ENCODE measurements around the gene EPHA4. TPM values are rescaled to one million over a fixed set of nuclear protein-coding genes. Genes with fewer than 3 reads are reported as not detected.

The EPHA4 gene
- total and polyA plus RNA-seq, 5 experiments from 2014 or later = 0.41 to 9.7 (median 4.5) TPM

DNA sequence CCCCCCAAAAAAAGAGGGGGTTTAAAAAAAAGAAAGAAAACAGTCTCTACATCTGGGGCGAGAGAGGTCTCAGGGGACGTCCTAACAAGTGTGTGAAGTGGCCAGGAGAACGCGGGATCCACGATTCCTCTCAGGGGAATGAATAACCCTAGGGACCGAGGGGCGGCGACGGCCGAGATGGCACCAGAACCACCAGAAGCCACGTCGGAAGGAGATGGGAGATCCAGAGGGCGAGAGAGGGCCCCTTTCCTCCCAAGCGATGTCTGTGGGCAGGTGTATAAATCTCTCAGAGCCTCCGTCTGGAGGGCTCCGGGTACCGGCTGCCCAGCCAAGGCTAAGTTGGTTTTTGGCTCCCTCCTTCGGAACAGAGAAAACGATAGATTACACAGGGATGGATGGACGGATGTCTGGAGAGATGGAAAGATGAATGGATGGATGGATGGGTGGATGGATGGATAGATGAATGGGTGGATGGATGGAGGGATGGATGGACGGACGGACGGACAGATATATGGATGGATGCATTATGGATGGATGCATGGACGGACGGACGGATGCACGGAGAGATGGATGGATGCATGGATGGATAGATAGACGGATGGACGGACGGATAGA lies 1.7 kb downstream of the EPHA4 start:
- Mint-ChIP-seq H3K9me3 (no peaks in the 10 kb centered on the region), H3K27ac (peak overlapping the region in 8 of 10 donors; percentile 2 to 83 (median 62)), H3K27me3 (peaks cover 38 to 78% (median 49%) of the 10 kb centered on the region in 5 donors), H3K4me1 (peaks cover 15 to 51% (median 42%) of the 10 kb centered on the region in 4 donors), H3K36me3 (peaks cover 0 to 5% (median 0%) of the 10 kb centered on the region in 3 donors), H3K4me3 (peak overlapping the region; percentile 75 to 97 (median 90))
- POLR2A ChIA-PET = interaction anchor here (1.1 kb wide), 1 partner anchor 52 kb away, joined by 3 read pairs; no protein-coding TSS in a partner anchor
- peak in 2 of 10 donors; percentile 14 to 17 for DNase-seq
- no peak for ATAC-seq

DNA sequence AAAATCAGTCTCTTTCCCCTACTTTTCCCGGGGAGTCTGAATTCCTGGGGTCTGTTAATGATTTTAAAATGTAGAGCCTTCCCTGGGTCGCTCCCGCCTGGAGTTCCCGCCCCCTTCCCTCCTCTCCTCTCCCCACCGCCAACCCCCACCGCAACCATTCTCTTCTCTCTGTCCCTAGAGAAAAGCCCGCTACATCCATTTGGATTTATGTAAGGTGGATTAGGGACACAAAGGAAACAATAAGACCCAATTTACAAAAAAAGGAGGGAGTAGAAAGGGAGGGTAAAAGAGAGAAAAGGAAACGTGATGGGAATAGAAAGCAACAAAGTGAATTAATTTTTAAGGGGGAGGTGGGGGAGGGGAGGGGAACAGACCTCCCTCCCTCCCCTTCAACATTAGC lies 2.2 kb downstream of the EPHA4 start:
- peak overlapping the region in 1 of 10 donors; percentile 72 for H3K27ac Mint-ChIP-seq
- peaks cover 0 to 5% (median 0%) of the 10 kb centered on the region in 3 donors for H3K36me3 Mint-ChIP-seq
- DNase-seq (no peak), ATAC-seq (no peak)
- H3K27me3 Mint-ChIP-seq = peaks cover 40 to 78% (median 49%) of the 10 kb centered on the region in 5 donors
- POLR2A ChIA-PET = no interaction called here
- peaks cover 15 to 51% (median 42%) of the 10 kb centered on the region in 4 donors for H3K4me1 Mint-ChIP-seq
- no peaks in the 10 kb centered on the region for H3K9me3 Mint-ChIP-seq
- peak overlapping the region; percentile 12 to 94 (median 78) for H3K4me3 Mint-ChIP-seq

DNA sequence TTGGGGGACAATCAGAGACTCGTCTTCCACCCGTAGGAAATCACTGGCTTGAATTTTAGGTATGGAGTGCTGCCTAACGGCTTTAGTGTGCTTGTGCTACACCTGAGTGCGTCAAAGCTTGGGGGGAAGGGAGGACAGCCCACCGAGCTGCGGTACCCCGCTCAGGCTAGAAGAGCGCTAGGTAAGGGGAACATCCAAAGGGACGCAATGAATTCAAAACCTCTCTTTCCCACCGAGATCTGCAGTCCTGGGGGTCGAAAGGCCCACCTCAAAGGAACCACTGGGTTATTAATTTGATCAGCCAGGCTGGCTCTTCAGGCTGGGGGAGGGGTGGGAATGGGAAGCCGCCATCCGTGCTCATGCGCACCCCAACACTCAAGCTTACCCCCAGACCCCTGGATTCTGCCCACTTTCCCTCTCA lies 2.7 kb downstream of the EPHA4 start:
- Mint-ChIP-seq H3K27me3 (peaks cover 37 to 78% (median 48%) of the 10 kb centered on the region in 5 donors), H3K36me3 (peaks cover 0 to 5% (median 0%) of the 10 kb centered on the region in 3 donors), H3K4me1 (peaks cover 15 to 48% (median 40%) of the 10 kb centered on the region in 4 donors), H3K9me3 (no peaks in the 10 kb centered on the region), H3K4me3 (peak overlapping the region in 9 of 10 donors; percentile 8 to 80 (median 49)), H3K27ac (no peak overlapping the region)
- ATAC-seq (no peak), DNase-seq (no peak)
- POLR2A ChIA-PET = no interaction called here

DNA sequence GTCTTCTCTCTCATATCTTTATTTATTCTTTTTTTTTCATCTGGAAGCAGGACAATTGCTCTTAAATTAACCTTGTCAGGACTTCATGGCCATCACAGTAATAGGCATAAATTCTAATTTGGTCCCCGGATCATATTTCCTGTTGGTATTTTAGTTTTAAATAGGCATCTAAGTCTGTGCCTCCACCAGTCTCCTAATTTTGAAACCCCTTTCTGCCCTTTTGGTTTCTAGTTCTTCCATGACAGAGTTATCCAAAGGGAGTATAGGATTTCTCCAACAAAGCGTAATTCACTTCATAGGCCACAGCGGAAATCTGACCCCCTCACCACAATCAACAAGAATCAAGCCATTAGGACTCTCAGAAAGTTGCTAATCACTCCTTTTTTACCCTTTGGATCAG lies 3.8 kb downstream of the EPHA4 start:
- no peak overlapping the region for H3K27ac Mint-ChIP-seq
- POLR2A ChIA-PET = no interaction called here
- H3K9me3 Mint-ChIP-seq = no peaks in the 10 kb centered on the region
- peak overlapping the region in 1 of 10 donors; percentile 5 for H3K4me3 Mint-ChIP-seq
- DNase-seq (no peak), ATAC-seq (no peak)
- peaks cover 10 to 39% (median 30%) of the 10 kb centered on the region in 4 donors for H3K4me1 Mint-ChIP-seq
- H3K36me3 Mint-ChIP-seq = peaks cover 0 to 5% (median 0%) of the 10 kb centered on the region in 3 donors
- H3K27me3 Mint-ChIP-seq = peaks cover 36 to 79% (median 55%) of the 10 kb centered on the region in 5 donors

DNA sequence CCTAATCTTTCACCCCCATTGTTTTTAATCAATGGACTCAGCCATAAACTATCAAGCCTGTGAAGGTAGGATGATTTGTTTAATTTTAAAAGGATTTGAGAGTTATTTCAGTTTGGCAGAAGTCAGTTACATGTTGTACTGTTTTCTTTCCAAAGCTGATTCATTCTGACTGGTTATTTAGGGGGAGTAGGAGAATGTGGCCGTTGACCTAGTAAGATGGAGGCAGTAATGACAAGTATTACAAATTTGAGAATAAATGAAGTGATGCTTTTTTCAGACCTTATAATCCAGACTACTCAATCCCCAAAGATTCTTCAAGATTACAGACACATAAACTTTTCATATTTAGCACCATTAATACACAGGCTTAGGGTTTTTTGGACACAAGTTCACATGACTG lies 4.3 kb downstream of the EPHA4 start:
- POLR2A ChIA-PET = no interaction called here
- peaks cover 0 to 5% (median 0%) of the 10 kb centered on the region in 3 donors for H3K36me3 Mint-ChIP-seq
- no peak overlapping the region for H3K27ac Mint-ChIP-seq
- H3K9me3 Mint-ChIP-seq = no peaks in the 10 kb centered on the region
- peaks cover 39 to 84% (median 60%) of the 10 kb centered on the region in 5 donors for H3K27me3 Mint-ChIP-seq
- ATAC-seq (no peak), DNase-seq (no peak)
- no peak overlapping the region for H3K4me3 Mint-ChIP-seq
- H3K4me1 Mint-ChIP-seq = peaks cover 10 to 39% (median 28%) of the 10 kb centered on the region in 4 donors

DNA sequence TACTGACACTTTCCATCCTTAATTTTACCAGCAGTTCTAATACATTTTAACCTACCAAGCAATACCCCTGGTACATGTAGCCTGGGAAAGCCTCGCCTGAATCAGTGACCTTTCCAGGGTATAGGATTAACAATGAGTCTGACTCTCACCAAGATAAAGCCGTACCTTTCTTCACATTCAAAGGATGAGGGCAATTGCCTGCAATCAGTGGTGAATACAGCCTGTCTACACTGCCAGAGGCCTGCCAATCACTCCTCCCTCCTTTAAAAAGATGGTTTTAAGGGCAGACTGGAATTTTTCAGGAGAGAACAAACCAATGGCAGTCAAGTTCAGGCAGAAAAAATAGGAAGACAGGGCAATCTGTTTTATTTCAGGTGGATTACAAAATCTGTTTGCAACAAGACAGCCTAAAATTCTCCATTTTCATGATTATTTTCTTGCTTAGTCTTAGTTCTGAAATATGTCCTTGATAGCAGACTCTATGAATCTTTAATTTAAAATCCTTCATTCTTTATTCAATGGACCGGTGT lies 4.8 kb downstream of the EPHA4 start:
- Mint-ChIP-seq H3K4me3 (no peak overlapping the region), H3K27ac (no peak overlapping the region), H3K9me3 (no peaks in the 10 kb centered on the region), H3K36me3 (peaks cover 0 to 5% (median 0%) of the 10 kb centered on the region in 3 donors), H3K27me3 (peaks cover 39 to 86% (median 60%) of the 10 kb centered on the region in 5 donors), H3K4me1 (peaks cover 10 to 37% (median 26%) of the 10 kb centered on the region in 4 donors)
- no peak for ATAC-seq
- DNase-seq = no peak
- POLR2A ChIA-PET = no interaction called here

DNA sequence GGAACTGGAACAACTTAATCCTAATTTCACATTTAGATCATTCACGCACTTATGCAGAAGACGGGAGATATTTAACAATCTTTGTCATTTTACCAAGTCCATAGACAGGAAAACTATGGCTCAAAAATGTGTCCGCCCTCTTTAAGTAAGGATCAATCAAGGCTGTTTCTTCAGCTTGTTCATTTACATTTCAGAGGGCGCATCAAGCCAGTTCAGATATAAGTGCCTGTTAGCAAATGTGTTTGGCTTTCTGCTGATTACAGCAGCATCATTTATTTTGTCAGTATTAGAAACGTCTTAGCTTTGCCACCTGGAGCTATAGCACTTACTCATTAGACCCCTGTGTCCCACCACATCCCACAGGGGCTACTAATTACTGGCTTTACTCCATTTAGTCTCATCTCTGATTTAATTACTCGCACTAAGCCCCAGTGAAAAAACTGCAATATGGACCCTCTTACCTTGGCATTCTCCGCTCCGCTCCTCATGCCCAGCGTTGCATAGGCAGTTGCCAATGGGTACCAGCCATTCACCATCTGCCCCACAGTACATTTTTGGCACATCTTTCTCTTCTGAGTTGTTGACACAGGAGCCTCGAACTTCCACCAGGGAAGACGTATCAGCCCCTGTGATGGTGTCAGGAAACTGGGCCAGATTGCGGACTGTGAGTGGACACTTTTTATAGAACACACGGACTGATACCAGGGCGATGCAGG lies 8.7 kb downstream of the EPHA4 start:
- Mint-ChIP-seq H3K4me1 (peaks cover 0 to 22% (median 0%) of the 10 kb centered on the region in 4 donors), H3K36me3 (no peaks in the 10 kb centered on the region), H3K4me3 (no peak overlapping the region), H3K9me3 (no peaks in the 10 kb centered on the region), H3K27ac (no peak overlapping the region), H3K27me3 (peaks cover 17 to 63% (median 36%) of the 10 kb centered on the region in 5 donors)
- DNase-seq = no peak
- POLR2A ChIA-PET = no interaction called here
- ATAC-seq = no peak

DNA sequence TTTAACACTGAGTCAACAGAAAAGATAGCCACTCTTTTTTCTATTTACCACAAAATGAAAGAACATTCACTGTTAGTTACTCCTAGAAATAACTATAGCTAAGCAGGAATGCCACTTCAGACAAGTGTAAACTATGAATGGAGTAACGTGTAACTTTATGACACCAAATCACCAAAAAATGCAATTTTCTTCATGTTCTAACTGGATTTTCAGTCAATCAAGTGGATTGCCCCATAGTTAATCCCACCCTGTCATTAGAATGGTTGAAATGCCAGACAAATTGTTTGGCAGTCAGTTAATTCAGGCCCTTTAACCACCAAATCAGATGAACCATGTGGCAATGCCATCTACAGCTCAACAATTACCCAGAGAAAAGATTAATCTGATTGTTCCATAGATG lies 9.9 kb downstream of the EPHA4 start:
- Mint-ChIP-seq H3K4me3 (no peak overlapping the region), H3K9me3 (no peaks in the 10 kb centered on the region), H3K36me3 (no peaks in the 10 kb centered on the region), H3K27me3 (peaks cover 10 to 62% (median 34%) of the 10 kb centered on the region in 5 donors), H3K27ac (no peak overlapping the region), H3K4me1 (peaks cover 0 to 19% (median 0%) of the 10 kb centered on the region in 4 donors)
- POLR2A ChIA-PET = no interaction called here
- ATAC-seq (no peak), DNase-seq (no peak)

DNA sequence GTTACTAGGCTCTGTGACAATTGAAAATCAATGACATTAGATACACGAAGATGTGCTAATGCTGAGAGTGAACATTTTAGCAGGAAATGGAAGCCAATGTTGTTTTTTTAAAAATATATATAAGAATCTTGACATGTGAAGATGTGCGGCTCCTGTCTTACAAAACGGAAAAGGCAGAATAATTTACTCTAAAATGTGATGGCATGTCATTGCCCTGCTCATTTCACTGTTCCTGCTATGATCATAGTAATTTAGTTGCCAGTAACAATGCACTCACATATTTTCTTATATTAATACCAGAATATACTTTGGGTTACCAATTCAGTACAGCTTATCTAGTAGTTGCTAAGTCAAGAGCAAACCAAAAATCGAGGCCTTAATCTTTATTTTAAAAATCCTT lies 10.3 kb downstream of the EPHA4 start:
- POLR2A ChIA-PET = no interaction called here
- Mint-ChIP-seq H3K4me1 (peaks cover 0 to 17% (median 0%) of the 10 kb centered on the region in 4 donors), H3K27ac (no peak overlapping the region), H3K4me3 (no peak overlapping the region), H3K27me3 (peaks cover 10 to 58% (median 31%) of the 10 kb centered on the region in 5 donors), H3K36me3 (no peaks in the 10 kb centered on the region), H3K9me3 (no peaks in the 10 kb centered on the region)
- DNase-seq = no peak
- no peak for ATAC-seq

DNA sequence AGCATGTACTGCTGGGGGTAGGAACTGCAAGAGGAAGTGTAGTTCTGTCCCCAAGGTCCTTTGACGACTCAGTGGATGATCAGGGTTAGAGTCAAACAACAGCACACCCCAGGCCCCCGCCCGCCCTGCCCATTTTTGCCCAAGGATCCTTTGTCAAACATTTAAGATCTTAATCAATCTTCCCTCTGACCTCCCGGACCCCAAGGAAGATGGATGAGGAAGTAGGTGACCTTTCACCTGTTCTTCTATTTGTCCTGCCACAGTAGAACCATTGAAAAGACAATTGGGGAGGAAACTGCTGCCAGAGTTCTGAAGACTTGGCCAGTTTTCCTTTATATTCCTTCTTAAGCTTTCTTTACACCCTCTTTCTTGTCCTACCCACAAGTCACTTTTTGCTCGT lies 12.1 kb downstream of the EPHA4 start:
- POLR2A ChIA-PET = no interaction called here
- Mint-ChIP-seq H3K9me3 (no peaks in the 10 kb centered on the region), H3K36me3 (no peaks in the 10 kb centered on the region), H3K27ac (no peak overlapping the region), H3K4me1 (peaks cover 0 to 23% (median 1%) of the 10 kb centered on the region in 4 donors), H3K27me3 (peaks cover 5 to 40% (median 23%) of the 10 kb centered on the region in 5 donors), H3K4me3 (no peak overlapping the region)
- ATAC-seq = no peak
- DNase-seq = no peak

DNA sequence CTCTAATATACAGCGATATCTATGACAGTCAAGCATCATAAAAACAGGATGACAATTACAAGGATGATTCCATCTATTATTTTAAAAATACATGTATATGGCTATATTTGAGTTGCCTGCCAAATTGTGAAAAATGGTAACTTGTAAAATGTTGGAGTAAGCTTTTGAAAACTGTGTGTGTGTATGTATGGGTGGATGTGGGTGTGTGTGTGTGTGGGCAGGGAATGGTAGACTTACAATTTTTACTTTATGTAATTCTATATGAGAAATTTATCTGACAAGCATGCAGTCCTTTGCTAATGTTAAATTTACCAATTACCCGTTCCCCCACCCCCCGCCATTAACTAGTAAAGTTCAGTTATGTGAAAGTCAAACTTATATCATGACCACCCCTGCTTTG lies 14.0 kb downstream of the EPHA4 start:
- DNase-seq (no peak), ATAC-seq (no peak)
- no peak overlapping the region for H3K27ac Mint-ChIP-seq
- no peaks in the 10 kb centered on the region for H3K36me3 Mint-ChIP-seq
- peaks cover 2 to 21% (median 10%) of the 10 kb centered on the region in 5 donors for H3K27me3 Mint-ChIP-seq
- H3K4me1 Mint-ChIP-seq = peaks cover 0 to 27% (median 1%) of the 10 kb centered on the region in 4 donors
- POLR2A ChIA-PET = no interaction called here
- H3K9me3 Mint-ChIP-seq = no peaks in the 10 kb centered on the region
- no peak overlapping the region for H3K4me3 Mint-ChIP-seq

DNA sequence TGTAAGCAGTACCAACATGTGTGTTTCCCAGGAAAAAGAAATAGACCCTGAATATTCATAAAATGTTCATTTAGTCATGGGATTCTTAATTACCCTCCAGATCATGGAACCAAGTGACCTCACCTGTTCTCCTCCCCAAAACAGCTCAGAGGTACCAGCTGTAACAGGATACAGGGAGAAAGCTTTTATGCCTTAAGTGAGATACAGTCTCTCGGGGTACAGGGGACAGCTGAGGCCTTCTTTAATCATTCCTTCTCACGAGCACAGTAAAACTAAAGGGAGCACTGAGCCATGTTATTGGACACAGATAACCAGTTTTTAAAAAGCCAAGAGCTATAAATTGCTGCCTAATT lies 16.6 kb downstream of the EPHA4 start:
- POLR2A ChIA-PET = no interaction called here
- no peak for ATAC-seq

More for the DNA sequence above, 16.6 kb downstream of the EPHA4 start:
- Mint-ChIP-seq H3K36me3 (no peaks in the 10 kb centered on the region), H3K9me3 (no peaks in the 10 kb centered on the region), H3K27me3 (peaks cover 0 to 16% (median 3%) of the 10 kb centered on the region in 5 donors), H3K4me1 (peaks cover 0 to 38% (median 1%) of the 10 kb centered on the region in 4 donors), H3K4me3 (peak overlapping the region in 1 of 10 donors; percentile 43), H3K27ac (peak overlapping the region in 1 of 10 donors; percentile 29)
- no peak for DNase-seq

Measured in naive thymus-derived CD8-positive, alpha-beta T cell (primary cell).